CD4-positive, alpha-beta T cell treated with Interferon gamma for 1 hour (primary cell): Measurements from ENCODE around the gene NUDT3.

ENCODE experiments used
- DNase-seq: peaks from one replicate; pipeline ENCODE4 v3.0.0-alpha.2; 2020

Gene NUDT3

GRCh38 chr6:34318499-34319470, 73.7 kb downstream of the NUDT3 start:
- no peak for DNase-seq

- DNase-seq = no peak
Measured at GRCh38 chr6:34317882-34318498, 74.5 kb downstream of the NUDT3 start.

- no peak for DNase-seq
Measured at GRCh38 chr6:34317172-34317477, 75.3 kb downstream of the NUDT3 start.

GRCh38 chr6:34316431-34317171, 75.9 kb downstream of the NUDT3 start:
- no peak for DNase-seq

- peak; percentile 9 for DNase-seq
Measured at GRCh38 chr6:34315780-34316179, 76.7 kb downstream of the NUDT3 start.

- DNase-seq = no peak
Measured at GRCh38 chr6:34315256-34315655, 77.2 kb downstream of the NUDT3 start.

GRCh38 chr6:34312259-34312658, 80.2 kb downstream of the NUDT3 start:
- no peak for DNase-seq

GRCh38 chr6:34310817-34311216, 81.7 kb downstream of the NUDT3 start:
- DNase-seq = no peak

GRCh38 chr6:34308483-34308882, 84.0 kb downstream of the NUDT3 start:
- no peak for DNase-seq

GRCh38 chr6:34305982-34306708, 86.3 kb downstream of the NUDT3 start:
- no peak for DNase-seq

- DNase-seq = no peak
Measured at GRCh38 chr6:34305497-34305896, 87.0 kb downstream of the NUDT3 start.

- no peak for DNase-seq
Measured at GRCh38 chr6:34304164-34304563, 88.3 kb downstream of the NUDT3 start.

- DNase-seq = no peak
Measured at GRCh38 chr6:34302929-34303328, 89.5 kb downstream of the NUDT3 start.

GRCh38 chr6:34301408-34301807, 91.1 kb downstream of the NUDT3 start:
- no peak for DNase-seq

GRCh38 chr6:34300332-34300751, 92.1 kb downstream of the NUDT3 start:
- DNase-seq = peak; percentile 7

GRCh38 chr6:34298941-34299340, 93.5 kb downstream of the NUDT3 start:
- DNase-seq = no peak

GRCh38 chr6:34295721-34296120, 96.7 kb downstream of the NUDT3 start:
- DNase-seq = peak; percentile 30

- no peak for DNase-seq
Measured at GRCh38 chr6:34292954-34293353, 99.5 kb downstream of the NUDT3 start.

GRCh38 chr6:34289137-34289536, 103.3 kb downstream of the NUDT3 start:
- no peak for DNase-seq

GRCh38 chr6:34288581-34288980, 103.9 kb downstream of the NUDT3 start:
- no peak for DNase-seq

- no peak for DNase-seq
Measured at GRCh38 chr6:34285448-34286164, 106.9 kb downstream of the NUDT3 start.
